ENCODE data around the gene WSB1. TPM values are rescaled to one million over a fixed set of nuclear protein-coding genes. Genes with fewer than 3 reads are reported as not detected.

WSB1 gene
- total and polyA plus RNA-seq, 2 experiments from 2014 or later: 101 to 108 TPM

DNA sequence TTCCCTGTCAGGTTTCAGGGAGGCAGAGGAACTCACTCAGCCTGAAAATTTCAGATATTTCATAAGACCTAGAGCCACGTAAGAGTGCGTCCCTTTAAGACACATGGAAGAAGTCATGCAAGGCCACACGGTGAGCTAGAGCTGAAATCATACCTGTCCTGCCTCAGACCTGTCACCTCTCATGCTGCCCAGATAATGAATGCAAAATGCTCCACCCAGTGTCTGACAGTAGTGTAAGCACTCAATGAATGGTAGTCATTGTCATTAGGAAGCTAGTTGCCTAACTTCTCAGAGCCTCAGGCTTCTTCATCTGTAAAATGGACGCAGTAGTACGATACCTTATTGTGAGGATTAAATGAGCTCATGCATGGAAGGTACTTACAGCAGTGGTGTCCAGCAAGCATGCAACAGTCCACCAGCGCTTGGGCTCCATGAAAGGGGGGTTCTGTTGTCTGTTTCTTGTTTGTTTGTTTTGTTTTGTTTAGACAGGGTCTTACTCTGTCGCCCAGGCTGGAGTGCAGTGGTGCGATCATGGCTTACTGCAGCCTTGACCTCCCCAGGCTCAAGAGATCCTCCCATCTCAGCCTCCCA lies 60.7 kb downstream of the WSB1 start:
- peak overlapping the region; percentile 66 for H3K4me3 ChIP-seq
- H2AFZ ChIP-seq: peak overlapping the region; percentile 100
- no peaks in the 10 kb centered on the region for H3K27me3 ChIP-seq (ENCODE audit: insufficient read depth)

More for the DNA sequence above, 60.7 kb downstream of the WSB1 start:
- Mint-ChIP-seq H3K27ac (no peak overlapping the region), H3K27me3 (ENCODE audit: insufficient read depth, low read depth, poor library complexity) (peaks cover 2% of the 10 kb centered on the region), H3K9me3 (no peaks in the 10 kb centered on the region), H3K4me3 (peak overlapping the region; percentile 69), H3K4me1 (peaks cover 9% of the 10 kb centered on the region), H3K36me3 (ENCODE audit: low read depth) (peaks cover 14% of the 10 kb centered on the region)
- Histone ChIP-seq H3F3A (replicated peaks; ENCODE audit: low read depth) (peaks cover 9% of the 10 kb centered on the region), H3K79me2 (replicated peaks; ENCODE audit: insufficient read depth) (peaks cover 8% of the 10 kb centered on the region), H3K4me1 (ENCODE audit: insufficient read depth) (peaks cover 3% of the 10 kb centered on the region; the same call in 1 of the 2 replicates), H4K20me1 (replicated peaks; ENCODE audit: insufficient read depth) (no peaks in the 10 kb centered on the region), H3K9me2 (ENCODE audit: insufficient read depth) (no peaks in the 10 kb centered on the region), H3K36me3 (ENCODE audit: insufficient read depth) (no peaks in the 10 kb centered on the region), H3K27ac (ENCODE audit: low read depth) (no peak overlapping the region), H3K4me2 (peak overlapping the region; percentile 93)
- DNase-seq (ENCODE audit: low spot score) (no peak), ATAC-seq (no peak)
- no peak for TF ChIP-seq CREB1 (CRISPR knock-in tag; IDR thresholded peaks at IDR 0.05; ENCODE audit: low read depth)
- no peak for TF ChIP-seq ZNF114 (CRISPR knock-in tag; IDR thresholded peaks at IDR 0.05)
- TF ChIP-seq STAT1 (IDR thresholded peaks at IDR 0.05; ENCODE audit: unreplicated experiment): no peak
- TF ChIP-seq NANOG (IDR thresholded peaks at IDR 0.05; ENCODE audit: borderline replicate concordance): no peak
- TF ChIP-seq EZH2phosphoT487 (IDR thresholded peaks at IDR 0.05; ENCODE audit: unreplicated experiment): no peak
- no peak for TF ChIP-seq JUNB (IDR thresholded peaks at IDR 0.05; ENCODE audit: unreplicated experiment)
- TF ChIP-seq ZNF331 (CRISPR knock-in tag; IDR thresholded peaks at IDR 0.05; ENCODE audit: low read depth): no peak
- TF ChIP-seq, protein P1, sequence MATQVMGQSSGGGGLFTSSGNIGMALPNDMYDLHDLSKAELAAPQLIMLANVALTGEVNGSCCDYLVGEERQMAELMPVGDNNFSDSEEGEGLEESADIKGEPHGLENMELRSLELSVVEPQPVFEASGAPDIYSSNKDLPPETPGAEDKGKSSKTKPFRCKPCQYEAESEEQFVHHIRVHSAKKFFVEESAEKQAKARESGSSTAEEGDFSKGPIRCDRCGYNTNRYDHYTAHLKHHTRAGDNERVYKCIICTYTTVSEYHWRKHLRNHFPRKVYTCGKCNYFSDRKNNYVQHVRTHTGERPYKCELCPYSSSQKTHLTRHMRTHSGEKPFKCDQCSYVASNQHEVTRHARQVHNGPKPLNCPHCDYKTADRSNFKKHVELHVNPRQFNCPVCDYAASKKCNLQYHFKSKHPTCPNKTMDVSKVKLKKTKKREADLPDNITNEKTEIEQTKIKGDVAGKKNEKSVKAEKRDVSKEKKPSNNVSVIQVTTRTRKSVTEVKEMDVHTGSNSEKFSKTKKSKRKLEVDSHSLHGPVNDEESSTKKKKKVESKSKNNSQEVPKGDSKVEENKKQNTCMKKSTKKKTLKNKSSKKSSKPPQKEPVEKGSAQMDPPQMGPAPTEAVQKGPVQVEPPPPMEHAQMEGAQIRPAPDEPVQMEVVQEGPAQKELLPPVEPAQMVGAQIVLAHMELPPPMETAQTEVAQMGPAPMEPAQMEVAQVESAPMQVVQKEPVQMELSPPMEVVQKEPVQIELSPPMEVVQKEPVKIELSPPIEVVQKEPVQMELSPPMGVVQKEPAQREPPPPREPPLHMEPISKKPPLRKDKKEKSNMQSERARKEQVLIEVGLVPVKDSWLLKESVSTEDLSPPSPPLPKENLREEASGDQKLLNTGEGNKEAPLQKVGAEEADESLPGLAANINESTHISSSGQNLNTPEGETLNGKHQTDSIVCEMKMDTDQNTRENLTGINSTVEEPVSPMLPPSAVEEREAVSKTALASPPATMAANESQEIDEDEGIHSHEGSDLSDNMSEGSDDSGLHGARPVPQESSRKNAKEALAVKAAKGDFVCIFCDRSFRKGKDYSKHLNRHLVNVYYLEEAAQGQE (IDR thresholded peaks at IDR 0.05; ENCODE audit: unreplicated experiment): no peak
- no peak for TF ChIP-seq EZH2 (IDR thresholded peaks at IDR 0.05; ENCODE audit: low read depth, unreplicated experiment)
- TF ChIP-seq, protein P2, sequence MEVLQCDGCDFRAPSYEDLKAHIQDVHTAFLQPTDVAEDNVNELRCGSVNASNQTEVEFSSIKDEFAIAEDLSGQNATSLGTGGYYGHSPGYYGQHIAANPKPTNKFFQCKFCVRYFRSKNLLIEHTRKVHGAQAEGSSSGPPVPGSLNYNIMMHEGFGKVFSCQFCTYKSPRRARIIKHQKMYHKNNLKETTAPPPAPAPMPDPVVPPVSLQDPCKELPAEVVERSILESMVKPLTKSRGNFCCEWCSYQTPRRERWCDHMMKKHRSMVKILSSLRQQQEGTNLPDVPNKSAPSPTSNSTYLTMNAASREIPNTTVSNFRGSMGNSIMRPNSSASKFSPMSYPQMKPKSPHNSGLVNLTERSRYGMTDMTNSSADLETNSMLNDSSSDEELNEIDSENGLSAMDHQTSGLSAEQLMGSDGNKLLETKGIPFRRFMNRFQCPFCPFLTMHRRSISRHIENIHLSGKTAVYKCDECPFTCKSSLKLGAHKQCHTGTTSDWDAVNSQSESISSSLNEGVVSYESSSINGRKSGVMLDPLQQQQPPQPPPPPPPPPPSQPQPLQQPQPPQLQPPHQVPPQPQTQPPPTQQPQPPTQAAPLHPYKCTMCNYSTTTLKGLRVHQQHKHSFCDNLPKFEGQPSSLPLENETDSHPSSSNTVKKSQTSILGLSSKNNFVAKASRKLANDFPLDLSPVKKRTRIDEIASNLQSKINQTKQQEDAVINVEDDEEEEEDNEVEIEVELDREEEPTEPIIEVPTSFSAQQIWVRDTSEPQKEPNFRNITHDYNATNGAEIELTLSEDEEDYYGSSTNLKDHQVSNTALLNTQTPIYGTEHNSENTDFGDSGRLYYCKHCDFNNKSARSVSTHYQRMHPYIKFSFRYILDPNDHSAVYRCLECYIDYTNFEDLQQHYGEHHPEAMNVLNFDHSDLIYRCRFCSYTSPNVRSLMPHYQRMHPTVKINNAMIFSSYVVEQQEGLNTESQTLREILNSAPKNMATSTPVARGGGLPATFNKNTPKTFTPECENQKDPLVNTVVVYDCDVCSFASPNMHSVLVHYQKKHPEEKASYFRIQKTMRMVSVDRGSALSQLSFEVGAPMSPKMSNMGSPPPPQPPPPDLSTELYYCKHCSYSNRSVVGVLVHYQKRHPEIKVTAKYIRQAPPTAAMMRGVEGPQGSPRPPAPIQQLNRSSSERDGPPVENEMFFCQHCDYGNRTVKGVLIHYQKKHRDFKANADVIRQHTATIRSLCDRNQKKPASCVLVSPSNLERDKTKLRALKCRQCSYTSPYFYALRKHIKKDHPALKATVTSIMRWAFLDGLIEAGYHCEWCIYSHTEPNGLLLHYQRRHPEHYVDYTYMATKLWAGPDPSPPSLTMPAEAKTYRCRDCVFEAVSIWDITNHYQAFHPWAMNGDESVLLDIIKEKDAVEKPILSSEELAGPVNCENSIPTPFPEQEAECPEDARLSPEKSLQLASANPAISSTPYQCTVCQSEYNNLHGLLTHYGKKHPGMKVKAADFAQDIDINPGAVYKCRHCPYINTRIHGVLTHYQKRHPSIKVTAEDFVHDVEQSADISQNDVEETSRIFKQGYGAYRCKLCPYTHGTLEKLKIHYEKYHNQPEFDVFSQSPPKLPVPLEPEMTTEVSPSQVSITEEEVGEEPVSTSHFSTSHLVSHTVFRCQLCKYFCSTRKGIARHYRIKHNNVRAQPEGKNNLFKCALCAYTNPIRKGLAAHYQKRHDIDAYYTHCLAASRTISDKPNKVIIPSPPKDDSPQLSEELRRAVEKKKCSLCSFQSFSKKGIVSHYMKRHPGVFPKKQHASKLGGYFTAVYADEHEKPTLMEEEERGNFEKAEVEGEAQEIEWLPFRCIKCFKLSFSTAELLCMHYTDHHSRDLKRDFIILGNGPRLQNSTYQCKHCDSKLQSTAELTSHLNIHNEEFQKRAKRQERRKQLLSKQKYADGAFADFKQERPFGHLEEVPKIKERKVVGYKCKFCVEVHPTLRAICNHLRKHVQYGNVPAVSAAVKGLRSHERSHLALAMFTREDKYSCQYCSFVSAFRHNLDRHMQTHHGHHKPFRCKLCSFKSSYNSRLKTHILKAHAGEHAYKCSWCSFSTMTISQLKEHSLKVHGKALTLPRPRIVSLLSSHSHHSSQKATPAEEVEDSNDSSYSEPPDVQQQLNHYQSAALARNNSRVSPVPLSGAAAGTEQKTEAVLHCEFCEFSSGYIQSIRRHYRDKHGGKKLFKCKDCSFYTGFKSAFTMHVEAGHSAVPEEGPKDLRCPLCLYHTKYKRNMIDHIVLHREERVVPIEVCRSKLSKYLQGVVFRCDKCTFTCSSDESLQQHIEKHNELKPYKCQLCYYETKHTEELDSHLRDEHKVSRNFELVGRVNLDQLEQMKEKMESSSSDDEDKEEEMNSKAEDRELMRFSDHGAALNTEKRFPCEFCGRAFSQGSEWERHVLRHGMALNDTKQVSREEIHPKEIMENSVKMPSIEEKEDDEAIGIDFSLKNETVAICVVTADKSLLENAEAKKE (CRISPR knock-in tag; IDR thresholded peaks at IDR 0.05): no peak
- no peak for TF ChIP-seq POLR2AphosphoS5 (IDR thresholded peaks at IDR 0.05; ENCODE audit: low read depth)
- TF ChIP-seq, protein P3, sequence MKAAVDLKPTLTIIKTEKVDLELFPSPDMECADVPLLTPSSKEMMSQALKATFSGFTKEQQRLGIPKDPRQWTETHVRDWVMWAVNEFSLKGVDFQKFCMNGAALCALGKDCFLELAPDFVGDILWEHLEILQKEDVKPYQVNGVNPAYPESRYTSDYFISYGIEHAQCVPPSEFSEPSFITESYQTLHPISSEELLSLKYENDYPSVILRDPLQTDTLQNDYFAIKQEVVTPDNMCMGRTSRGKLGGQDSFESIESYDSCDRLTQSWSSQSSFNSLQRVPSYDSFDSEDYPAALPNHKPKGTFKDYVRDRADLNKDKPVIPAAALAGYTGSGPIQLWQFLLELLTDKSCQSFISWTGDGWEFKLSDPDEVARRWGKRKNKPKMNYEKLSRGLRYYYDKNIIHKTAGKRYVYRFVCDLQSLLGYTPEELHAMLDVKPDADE (IDR thresholded peaks at IDR 0.05): no peak
- TF ChIP-seq, protein P4, sequence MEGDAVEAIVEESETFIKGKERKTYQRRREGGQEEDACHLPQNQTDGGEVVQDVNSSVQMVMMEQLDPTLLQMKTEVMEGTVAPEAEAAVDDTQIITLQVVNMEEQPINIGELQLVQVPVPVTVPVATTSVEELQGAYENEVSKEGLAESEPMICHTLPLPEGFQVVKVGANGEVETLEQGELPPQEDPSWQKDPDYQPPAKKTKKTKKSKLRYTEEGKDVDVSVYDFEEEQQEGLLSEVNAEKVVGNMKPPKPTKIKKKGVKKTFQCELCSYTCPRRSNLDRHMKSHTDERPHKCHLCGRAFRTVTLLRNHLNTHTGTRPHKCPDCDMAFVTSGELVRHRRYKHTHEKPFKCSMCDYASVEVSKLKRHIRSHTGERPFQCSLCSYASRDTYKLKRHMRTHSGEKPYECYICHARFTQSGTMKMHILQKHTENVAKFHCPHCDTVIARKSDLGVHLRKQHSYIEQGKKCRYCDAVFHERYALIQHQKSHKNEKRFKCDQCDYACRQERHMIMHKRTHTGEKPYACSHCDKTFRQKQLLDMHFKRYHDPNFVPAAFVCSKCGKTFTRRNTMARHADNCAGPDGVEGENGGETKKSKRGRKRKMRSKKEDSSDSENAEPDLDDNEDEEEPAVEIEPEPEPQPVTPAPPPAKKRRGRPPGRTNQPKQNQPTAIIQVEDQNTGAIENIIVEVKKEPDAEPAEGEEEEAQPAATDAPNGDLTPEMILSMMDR (conservative IDR thresholded peaks at IDR 0.05; ENCODE audit: low read depth in 2 of 2): no peak

All from GM23338 (cell line).